ENCODE results near the gene PDX1.

Gene PDX1

GRCh38 chr13:27969866-27970229 lies 50.0 kb downstream of the PDX1 start:
- Histone ChIP-seq H3K9ac (ENCODE audit: low read length) (no peak overlapping the region), H3K36me3 (ENCODE audit: control insufficient read depth, low read depth, low read length) (no peaks in the 10 kb centered on the region), H3K4me1 (ENCODE audit: control insufficient read depth, low read depth, low read length) (peaks cover 26% of the 10 kb centered on the region), H3K4me3 (ENCODE audit: low read length) (no peak overlapping the region), H3K9me3 (ENCODE audit: control insufficient read depth, low read depth, low read length) (no peaks in the 10 kb centered on the region), H3K27ac (ENCODE audit: low read length) (no peak overlapping the region), H3K27me3 (ENCODE audit: control insufficient read depth, insufficient read depth, low read length) (peaks cover 100% of the 10 kb centered on the region)

DNA sequence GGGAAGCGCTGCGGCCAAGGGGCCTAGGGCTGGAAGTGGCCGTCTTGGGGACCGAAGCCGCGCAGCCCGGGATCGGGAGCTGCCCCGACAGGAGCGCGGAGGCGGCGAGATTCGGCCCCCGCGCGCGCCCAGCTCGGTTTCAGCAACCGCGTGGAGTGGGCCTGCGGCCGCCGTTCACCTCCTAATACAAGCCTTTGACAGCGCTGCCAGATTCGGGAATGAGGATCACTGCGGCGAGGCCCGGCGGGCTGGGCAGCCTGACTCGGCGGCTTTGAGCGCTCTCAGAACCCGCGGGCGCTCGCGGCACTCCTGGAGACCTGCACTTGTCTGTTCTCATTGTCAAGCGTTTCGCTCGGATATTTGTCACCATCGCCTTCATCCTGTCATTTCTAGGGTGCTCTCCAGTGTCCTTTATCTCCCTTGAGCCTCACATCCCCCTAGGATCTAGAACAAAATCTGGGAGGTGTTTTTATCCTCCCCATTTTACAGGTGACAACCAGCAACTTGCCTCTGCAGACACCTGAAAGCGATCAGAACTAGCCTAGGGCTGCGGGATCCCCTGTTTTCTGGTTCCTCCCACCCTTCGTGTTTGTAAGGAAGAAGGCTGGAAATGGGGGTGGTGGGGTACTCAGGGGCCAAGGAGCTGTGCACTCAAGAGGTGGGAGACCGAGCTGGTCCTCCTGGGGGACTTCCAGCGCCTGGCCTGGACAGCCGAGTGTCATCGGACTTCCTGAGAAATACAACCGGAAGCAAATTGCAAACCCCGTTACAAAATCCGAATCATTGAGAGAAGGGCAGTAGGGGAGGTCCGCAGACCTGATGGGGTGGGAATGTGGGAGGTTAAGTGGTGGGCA lies 50.8 kb downstream of the PDX1 start:
- Histone ChIP-seq H3K4me3 (ENCODE audit: low read length) (peak overlapping the region; percentile 1), H3K9me3 (ENCODE audit: control insufficient read depth, low read depth, low read length) (no peaks in the 10 kb centered on the region), H3K4me1 (ENCODE audit: control insufficient read depth, low read depth, low read length) (peaks cover 20% of the 10 kb centered on the region), H3K36me3 (ENCODE audit: control insufficient read depth, low read depth, low read length) (no peaks in the 10 kb centered on the region), H3K27me3 (ENCODE audit: control insufficient read depth, insufficient read depth, low read length) (peaks cover 100% of the 10 kb centered on the region), H3K27ac (ENCODE audit: low read length) (no peak overlapping the region), H3K9ac (ENCODE audit: low read length) (no peak overlapping the region)

GRCh38 chr13:27971236-27971645 lies 51.4 kb downstream of the PDX1 start:
- no peak overlapping the region for H3K9ac ChIP-seq (ENCODE audit: low read length)
- no peak overlapping the region for H3K27ac ChIP-seq (ENCODE audit: low read length)
- H3K36me3 ChIP-seq (ENCODE audit: control insufficient read depth, low read depth, low read length) = no peaks in the 10 kb centered on the region
- no peak overlapping the region for H3K4me3 ChIP-seq (ENCODE audit: low read length)
- peaks cover 20% of the 10 kb centered on the region for H3K4me1 ChIP-seq (ENCODE audit: control insufficient read depth, low read depth, low read length)
- peaks cover 100% of the 10 kb centered on the region for H3K27me3 ChIP-seq (ENCODE audit: control insufficient read depth, insufficient read depth, low read length)
- H3K9me3 ChIP-seq (ENCODE audit: control insufficient read depth, low read depth, low read length) = no peaks in the 10 kb centered on the region

DNA sequence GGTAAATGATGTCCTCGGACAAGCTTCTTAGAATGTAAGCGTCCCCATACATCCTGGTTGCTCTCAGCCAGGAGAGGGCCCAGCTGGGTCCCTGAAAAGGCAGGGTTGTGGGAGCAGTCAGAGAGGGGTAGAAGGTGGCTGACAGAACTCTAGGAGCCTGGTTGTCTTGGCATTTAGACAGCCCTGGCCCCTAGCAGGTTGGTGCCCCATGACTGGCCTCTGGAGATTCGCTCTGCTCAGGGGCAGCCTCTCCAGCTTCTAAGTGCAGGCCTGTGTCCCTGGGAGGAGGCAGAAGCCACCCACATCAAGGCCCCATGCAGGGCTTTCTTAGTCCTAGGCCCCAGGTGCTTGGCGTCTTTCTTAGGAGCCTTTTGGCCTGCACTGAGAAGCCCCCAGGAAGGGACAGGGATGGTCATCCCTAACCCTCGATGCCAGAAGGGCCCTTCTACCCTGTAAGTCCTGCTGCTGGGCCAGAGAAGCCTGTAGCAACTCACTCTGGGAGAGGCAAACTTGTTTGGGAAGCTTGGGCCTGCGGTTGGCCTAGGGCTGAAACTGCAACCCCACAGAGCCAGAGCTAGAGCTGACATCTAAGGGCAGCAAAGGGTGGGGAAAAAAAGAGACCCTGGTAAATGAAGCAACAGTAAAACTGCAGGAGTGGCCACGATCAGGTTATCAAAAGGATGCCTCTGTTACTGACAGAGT lies 52.1 kb downstream of the PDX1 start:
- Histone ChIP-seq H3K4me3 (ENCODE audit: low read length) (no peak overlapping the region), H3K9me3 (ENCODE audit: control insufficient read depth, low read depth, low read length) (peaks cover 3% of the 10 kb centered on the region), H3K27ac (ENCODE audit: low read length) (no peak overlapping the region), H3K27me3 (ENCODE audit: control insufficient read depth, insufficient read depth, low read length) (peaks cover 100% of the 10 kb centered on the region), H3K9ac (ENCODE audit: low read length) (no peak overlapping the region), H3K36me3 (ENCODE audit: control insufficient read depth, low read depth, low read length) (no peaks in the 10 kb centered on the region), H3K4me1 (ENCODE audit: control insufficient read depth, low read depth, low read length) (peaks cover 20% of the 10 kb centered on the region)

DNA sequence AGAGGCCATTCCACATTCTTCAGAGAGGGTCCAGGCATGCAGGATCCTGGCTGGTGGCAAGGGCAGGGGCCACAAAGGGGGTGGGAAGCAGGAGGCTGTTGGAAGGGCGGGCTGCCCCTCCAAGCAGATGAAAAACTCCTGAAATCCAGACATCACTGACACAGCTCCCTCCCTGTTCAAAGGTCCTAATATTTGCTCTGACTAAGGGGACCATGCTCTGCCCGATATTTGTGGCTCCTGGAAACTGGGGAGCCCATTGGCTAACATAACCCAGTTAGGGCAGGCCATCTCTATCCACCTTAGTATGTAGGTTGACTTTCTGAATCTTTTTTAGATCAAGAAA lies 52.6 kb downstream of the PDX1 start:
- H3K9me3 ChIP-seq (ENCODE audit: control insufficient read depth, low read depth, low read length) = peaks cover 3% of the 10 kb centered on the region
- peaks cover 100% of the 10 kb centered on the region for H3K27me3 ChIP-seq (ENCODE audit: control insufficient read depth, insufficient read depth, low read length)
- no peak overlapping the region for H3K9ac ChIP-seq (ENCODE audit: low read length)
- H3K36me3 ChIP-seq (ENCODE audit: control insufficient read depth, low read depth, low read length) = no peaks in the 10 kb centered on the region
- H3K4me1 ChIP-seq (ENCODE audit: control insufficient read depth, low read depth, low read length) = peaks cover 20% of the 10 kb centered on the region
- no peak overlapping the region for H3K27ac ChIP-seq (ENCODE audit: low read length)
- H3K4me3 ChIP-seq (ENCODE audit: low read length) = no peak overlapping the region

GRCh38 chr13:27973291-27973690 lies 53.5 kb downstream of the PDX1 start:
- no peaks in the 10 kb centered on the region for H3K36me3 ChIP-seq (ENCODE audit: control insufficient read depth, low read depth, low read length)
- H3K4me3 ChIP-seq (ENCODE audit: low read length) = no peak overlapping the region
- peaks cover 3% of the 10 kb centered on the region for H3K9me3 ChIP-seq (ENCODE audit: control insufficient read depth, low read depth, low read length)
- H3K27ac ChIP-seq (ENCODE audit: low read length) = no peak overlapping the region
- peaks cover 20% of the 10 kb centered on the region for H3K4me1 ChIP-seq (ENCODE audit: control insufficient read depth, low read depth, low read length)
- H3K27me3 ChIP-seq (ENCODE audit: control insufficient read depth, insufficient read depth, low read length) = peaks cover 100% of the 10 kb centered on the region
- no peak overlapping the region for H3K9ac ChIP-seq (ENCODE audit: low read length)

GRCh38 chr13:27973961-27974662 lies 54.3 kb downstream of the PDX1 start:
- Histone ChIP-seq H3K4me1 (ENCODE audit: control insufficient read depth, low read depth, low read length) (peaks cover 19% of the 10 kb centered on the region), H3K27me3 (ENCODE audit: control insufficient read depth, insufficient read depth, low read length) (peaks cover 100% of the 10 kb centered on the region), H3K36me3 (ENCODE audit: control insufficient read depth, low read depth, low read length) (no peaks in the 10 kb centered on the region), H3K9me3 (ENCODE audit: control insufficient read depth, low read depth, low read length) (peaks cover 3% of the 10 kb centered on the region), H3K9ac (ENCODE audit: low read length) (no peak overlapping the region), H3K4me3 (ENCODE audit: low read length) (no peak overlapping the region), H3K27ac (ENCODE audit: low read length) (no peak overlapping the region)
